GM18526 (cell line): Measurements from ENCODE around the gene CYGB.

Experiments used
- POLR2A ChIP-seq: IDR thresholded peaks from 3 replicates; pipeline ENCODE4 v1.6.1; 2011; ENCODE audit not compliant: insufficient read length; ENCODE audit errors: extremely low read depth

Gene CYGB

DNA sequence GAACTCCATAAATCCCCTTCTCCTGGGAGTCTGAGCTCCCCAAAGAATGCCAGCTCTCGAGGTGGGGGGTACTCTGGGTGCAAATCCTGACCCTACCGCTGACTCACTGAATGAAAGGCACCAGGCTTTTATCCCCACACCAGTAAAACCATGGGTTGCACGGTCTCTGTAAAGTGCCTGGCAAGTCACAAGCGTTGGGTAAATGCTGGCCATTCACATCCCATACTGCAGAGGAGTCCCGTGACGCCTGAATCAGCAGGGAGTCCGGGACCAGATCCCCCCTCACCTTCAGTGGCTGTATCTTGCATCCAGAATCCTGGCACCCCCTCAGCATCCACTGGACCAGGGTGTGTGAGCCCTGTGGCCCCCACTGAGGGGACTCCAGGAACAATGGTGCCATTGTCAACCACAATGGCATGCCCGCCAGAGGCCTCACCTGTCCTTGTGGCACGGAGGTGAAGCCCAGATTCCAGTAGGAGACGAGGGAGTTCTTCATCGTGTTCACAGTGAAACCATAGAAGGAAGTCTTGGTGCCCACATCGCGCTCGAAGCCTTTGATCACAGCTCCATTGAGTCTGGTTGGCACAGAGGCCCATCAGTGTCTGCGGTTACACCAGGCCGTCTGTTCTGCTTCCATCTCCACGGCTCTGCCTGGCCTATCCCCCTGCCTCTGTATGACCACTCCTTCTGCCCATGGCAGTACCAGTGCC is 34.8 kb upstream of the CYGB start:
- TF ChIP-seq POLR2A: no peak

DNA sequence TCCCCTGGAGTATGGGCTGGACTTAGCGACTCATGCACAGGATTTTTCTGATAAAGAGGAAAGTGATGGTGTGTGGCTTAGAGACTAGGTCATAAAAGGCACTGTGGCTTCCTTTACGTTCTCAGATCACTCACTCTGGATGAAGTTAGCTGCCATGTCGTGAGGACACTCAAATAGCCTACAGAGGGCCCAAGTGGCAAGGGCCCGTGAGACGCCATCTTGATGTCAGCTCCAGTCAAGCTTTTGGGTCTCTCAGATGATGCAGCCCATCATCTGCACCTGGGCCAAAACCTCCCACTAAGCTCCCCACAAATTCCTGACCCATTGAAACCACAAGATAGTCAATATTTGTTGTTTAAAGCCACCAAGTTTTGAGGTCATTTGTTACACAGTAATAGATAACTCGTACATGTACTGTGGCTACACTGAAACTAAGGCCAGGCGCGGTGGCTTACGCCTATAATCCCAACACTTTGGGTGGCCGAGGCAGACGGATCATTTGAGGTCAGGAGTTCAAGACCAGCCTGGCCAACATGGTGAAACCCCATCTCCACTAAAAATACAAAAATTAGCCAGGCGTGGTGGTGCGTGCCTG is 33.5 kb upstream of the CYGB start:
- no peak for TF ChIP-seq POLR2A

DNA sequence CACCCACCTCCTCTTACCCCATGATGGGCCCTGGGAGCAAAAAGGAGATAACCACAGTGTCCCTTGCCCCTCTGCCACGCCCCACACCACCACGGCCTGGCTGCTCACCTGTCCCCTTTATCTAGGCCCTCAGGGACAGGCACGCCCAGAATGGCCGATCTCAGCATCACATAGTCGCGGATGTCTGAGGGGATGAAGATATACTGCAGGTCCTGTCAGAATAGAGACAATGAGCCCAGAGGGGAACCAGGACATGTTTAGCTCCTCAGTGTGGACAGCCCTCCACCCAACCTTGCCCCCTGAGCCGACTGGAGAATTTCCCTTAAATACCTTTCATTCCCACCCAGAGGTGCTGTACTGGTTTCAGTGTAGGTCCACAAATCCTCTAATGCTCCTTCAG is 32.9 kb upstream of the CYGB start:
- no peak for TF ChIP-seq POLR2A

GRCh38 chr17:76569607-76570279 is 32.2 kb upstream of the CYGB start:
- no peak for TF ChIP-seq POLR2A

- no peak for TF ChIP-seq POLR2A
Observed at GRCh38 chr17:76568811-76569221, 31.3 kb upstream of the CYGB start.

- no peak for TF ChIP-seq POLR2A
Observed at GRCh38 chr17:76567634-76568432, 30.3 kb upstream of the CYGB start.

- TF ChIP-seq POLR2A: no peak
Observed at GRCh38 chr17:76566988-76567431, 29.5 kb upstream of the CYGB start.

DNA sequence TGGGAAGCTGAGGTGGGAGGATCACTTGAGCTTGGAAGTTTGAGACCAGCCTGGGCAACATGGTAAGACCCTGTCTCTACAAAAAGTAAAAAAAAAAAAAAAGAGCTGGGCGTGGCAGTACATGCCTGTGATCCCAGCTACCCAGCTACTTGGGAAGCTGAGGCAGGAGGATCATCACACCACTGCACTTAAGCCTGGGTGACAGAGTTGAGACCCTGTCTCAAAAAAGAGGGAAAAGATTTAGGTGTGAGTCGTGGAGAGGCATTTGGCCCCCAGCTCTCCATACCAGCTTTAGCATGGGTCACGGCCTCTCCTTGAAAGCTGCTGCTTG is 29.1 kb upstream of the CYGB start:
- TF ChIP-seq POLR2A: no peak

- no peak for TF ChIP-seq POLR2A
Observed at GRCh38 chr17:76565728-76566612, 28.5 kb upstream of the CYGB start.

GRCh38 chr17:76562734-76563148 is 25.2 kb upstream of the CYGB start:
- no peak for TF ChIP-seq POLR2A

- no peak for TF ChIP-seq POLR2A
Observed at GRCh38 chr17:76561799-76562268, 24.3 kb upstream of the CYGB start.

DNA sequence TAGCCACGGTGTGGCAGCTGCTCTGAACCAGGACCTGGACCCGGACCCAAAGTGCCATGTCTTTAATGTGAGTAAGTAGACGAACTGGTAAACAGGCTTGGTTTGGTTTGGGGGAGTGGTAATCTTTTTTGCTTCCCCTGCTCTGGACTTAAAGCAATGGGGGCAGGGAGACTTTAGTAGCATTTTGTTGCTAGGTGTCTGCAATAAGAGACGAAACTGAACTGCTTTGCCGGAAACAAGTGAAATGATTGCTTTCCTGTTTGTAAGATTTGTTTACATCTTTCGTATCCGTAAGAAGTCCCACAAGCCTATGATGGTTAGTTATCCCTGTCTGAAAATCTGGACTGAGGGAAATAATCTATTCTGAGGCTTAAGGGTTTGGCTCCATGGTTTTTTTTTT is 23.8 kb upstream of the CYGB start:
- no peak for TF ChIP-seq POLR2A

- no peak for TF ChIP-seq POLR2A
Observed at GRCh38 chr17:76560877-76561221, 23.3 kb upstream of the CYGB start.

- no peak for TF ChIP-seq POLR2A
Observed at GRCh38 chr17:76560036-76560876, 22.7 kb upstream of the CYGB start.
